8988T (cell line): ENCODE results near the gene CLN6.
"Not testable (repeated sequence)": the region's sequence is repeated elsewhere in the genome, so short reads cannot be mapped to it uniquely, and the experiment has no call there.

ENCODE experiments used
- DNase-seq: peaks from one replicate; pipeline ENCODE4 v3.0.0; 2011

CLN6 gene

GRCh38 chr15:68205558-68205944 is 24.0 kb downstream of the CLN6 start:
- DNase-seq, result no peak

- no peak for DNase-seq
Measured at GRCh38 chr15:68204776-68205557, 24.6 kb downstream of the CLN6 start, which contains the start of gene CALML4. TSS of gene CALML4 (minus strand) at chr15:68205332. CDS start at chr15:68205247, 85 bp downstream.

- DNase-seq, result no peak
Measured at GRCh38 chr15:68204361-68204760, 25.2 kb downstream of the CLN6 start.

GRCh38 chr15:68203956-68204355 is 25.6 kb downstream of the CLN6 start:
- DNase-seq, result no peak

GRCh38 chr15:68203486-68203885 is 26.0 kb downstream of the CLN6 start:
- DNase-seq, result no peak

GRCh38 chr15:68202994-68203393 is 26.5 kb downstream of the CLN6 start:
- not testable (repeated sequence) for DNase-seq

GRCh38 chr15:68201879-68202261 is 27.7 kb downstream of the CLN6 start:
- no peak for DNase-seq

GRCh38 chr15:68201153-68201878 is 28.2 kb downstream of the CLN6 start:
- no peak for DNase-seq

GRCh38 chr15:68200016-68200861 is 29.3 kb downstream of the CLN6 start:
- no peak for DNase-seq

- no peak for DNase-seq
Measured at GRCh38 chr15:68199340-68199739, 30.2 kb downstream of the CLN6 start.

GRCh38 chr15:68197661-68198437 is 31.7 kb downstream of the CLN6 start:
- no peak for DNase-seq

GRCh38 chr15:68197170-68197492 is 32.4 kb downstream of the CLN6 start:
- no peak for DNase-seq

GRCh38 chr15:68196445-68197169 is 32.9 kb downstream of the CLN6 start:
- DNase-seq, result no peak

GRCh38 chr15:68195336-68196112 is 34.0 kb downstream of the CLN6 start:
- no peak for DNase-seq

- DNase-seq, result no peak
Measured at GRCh38 chr15:68192804-68193486, 36.6 kb downstream of the CLN6 start.

GRCh38 chr15:68192117-68192516 is 37.4 kb downstream of the CLN6 start:
- no peak for DNase-seq

GRCh38 chr15:68191555-68191954 is 38.0 kb downstream of the CLN6 start:
- DNase-seq, result no peak

- no peak for DNase-seq
Measured at GRCh38 chr15:68190048-68190447, 39.5 kb downstream of the CLN6 start.

- DNase-seq, result no peak
Measured at GRCh38 chr15:68188647-68189046, 40.9 kb downstream of the CLN6 start.

- no peak for DNase-seq
Measured at GRCh38 chr15:68187559-68187958, 42.0 kb downstream of the CLN6 start.
